Measurements from ENCODE around the gene ZNF365. TPM values are rescaled to one million over a fixed set of nuclear protein-coding genes. Genes with fewer than 3 reads are reported as not detected.

ZNF365 gene
- total RNA-seq, 4 donors from 2014 or later, result 0.27 to 0.83 TPM; not detected in 2

DNA sequence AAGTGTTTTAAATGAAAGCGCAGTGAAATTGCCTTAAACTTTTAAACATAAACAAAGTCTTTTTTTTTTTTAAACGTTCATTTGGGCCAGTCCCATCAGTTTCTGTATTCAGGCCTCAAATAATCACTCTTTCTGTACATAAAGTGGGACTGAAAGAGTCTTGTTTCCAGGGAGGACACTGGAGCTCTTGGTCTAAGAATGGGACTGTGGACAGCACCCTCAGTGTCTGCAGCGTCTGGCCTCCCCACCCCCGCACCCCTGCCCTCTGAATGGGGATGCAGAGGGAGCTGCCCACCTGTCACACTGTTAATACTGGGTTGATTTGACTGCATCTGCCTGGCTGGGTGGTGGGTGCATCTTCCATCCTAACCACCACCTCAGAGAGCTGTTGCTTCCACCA is 5.2 kb downstream of the ZNF365 start:
- no peak for DNase-seq
- Histone ChIP-seq H3K9me3 (no peaks in the 10 kb centered on the region), H3K36me3 (no peaks in the 10 kb centered on the region), H3K27me3 (peaks cover 0 to 4% of the 10 kb centered on the region in 2 donors), H3K4me3 (no peak overlapping the region), H3K4me1 (peaks cover 0 to 3% (median 1%) of the 10 kb centered on the region in 4 donors), H3K27ac (no peak overlapping the region)
- no peak for TF ChIP-seq POLR2A (IDR thresholded peaks at IDR 0.05)
- TF ChIP-seq, protein P1, sequence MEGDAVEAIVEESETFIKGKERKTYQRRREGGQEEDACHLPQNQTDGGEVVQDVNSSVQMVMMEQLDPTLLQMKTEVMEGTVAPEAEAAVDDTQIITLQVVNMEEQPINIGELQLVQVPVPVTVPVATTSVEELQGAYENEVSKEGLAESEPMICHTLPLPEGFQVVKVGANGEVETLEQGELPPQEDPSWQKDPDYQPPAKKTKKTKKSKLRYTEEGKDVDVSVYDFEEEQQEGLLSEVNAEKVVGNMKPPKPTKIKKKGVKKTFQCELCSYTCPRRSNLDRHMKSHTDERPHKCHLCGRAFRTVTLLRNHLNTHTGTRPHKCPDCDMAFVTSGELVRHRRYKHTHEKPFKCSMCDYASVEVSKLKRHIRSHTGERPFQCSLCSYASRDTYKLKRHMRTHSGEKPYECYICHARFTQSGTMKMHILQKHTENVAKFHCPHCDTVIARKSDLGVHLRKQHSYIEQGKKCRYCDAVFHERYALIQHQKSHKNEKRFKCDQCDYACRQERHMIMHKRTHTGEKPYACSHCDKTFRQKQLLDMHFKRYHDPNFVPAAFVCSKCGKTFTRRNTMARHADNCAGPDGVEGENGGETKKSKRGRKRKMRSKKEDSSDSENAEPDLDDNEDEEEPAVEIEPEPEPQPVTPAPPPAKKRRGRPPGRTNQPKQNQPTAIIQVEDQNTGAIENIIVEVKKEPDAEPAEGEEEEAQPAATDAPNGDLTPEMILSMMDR (IDR thresholded peaks at IDR 0.05), result no peak

DNA sequence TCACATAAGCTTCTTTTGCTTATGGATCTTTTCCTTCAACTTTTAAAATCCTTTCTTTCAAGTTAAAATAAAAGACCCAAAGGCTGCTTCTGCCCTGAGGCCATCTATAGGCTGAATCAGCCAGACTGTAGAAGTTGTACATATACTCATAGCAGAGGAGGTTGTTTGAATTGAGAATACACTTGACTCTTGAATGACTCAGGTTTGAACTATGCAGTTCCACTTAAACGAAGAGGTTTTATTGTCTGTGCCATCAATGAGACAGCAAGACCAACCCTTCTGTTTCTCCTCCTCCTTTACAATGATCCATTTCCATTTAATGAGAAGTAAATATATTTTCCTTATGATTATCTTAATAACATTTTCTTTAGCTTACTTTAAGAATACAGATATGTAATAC is 5.8 kb downstream of the ZNF365 start:
- no peaks in the 10 kb centered on the region for H3K27me3 ChIP-seq
- H3K36me3 ChIP-seq, result no peaks in the 10 kb centered on the region
- no peak for DNase-seq
- no peak overlapping the region for H3K4me3 ChIP-seq
- no peak overlapping the region for H3K27ac ChIP-seq
- no peaks in the 10 kb centered on the region for H3K4me1 ChIP-seq
- TF ChIP-seq, protein P1 (IDR thresholded peaks at IDR 0.05), result no peak
- no peak for TF ChIP-seq POLR2A (IDR thresholded peaks at IDR 0.05)
- H3K9me3 ChIP-seq, result no peaks in the 10 kb centered on the region

DNA sequence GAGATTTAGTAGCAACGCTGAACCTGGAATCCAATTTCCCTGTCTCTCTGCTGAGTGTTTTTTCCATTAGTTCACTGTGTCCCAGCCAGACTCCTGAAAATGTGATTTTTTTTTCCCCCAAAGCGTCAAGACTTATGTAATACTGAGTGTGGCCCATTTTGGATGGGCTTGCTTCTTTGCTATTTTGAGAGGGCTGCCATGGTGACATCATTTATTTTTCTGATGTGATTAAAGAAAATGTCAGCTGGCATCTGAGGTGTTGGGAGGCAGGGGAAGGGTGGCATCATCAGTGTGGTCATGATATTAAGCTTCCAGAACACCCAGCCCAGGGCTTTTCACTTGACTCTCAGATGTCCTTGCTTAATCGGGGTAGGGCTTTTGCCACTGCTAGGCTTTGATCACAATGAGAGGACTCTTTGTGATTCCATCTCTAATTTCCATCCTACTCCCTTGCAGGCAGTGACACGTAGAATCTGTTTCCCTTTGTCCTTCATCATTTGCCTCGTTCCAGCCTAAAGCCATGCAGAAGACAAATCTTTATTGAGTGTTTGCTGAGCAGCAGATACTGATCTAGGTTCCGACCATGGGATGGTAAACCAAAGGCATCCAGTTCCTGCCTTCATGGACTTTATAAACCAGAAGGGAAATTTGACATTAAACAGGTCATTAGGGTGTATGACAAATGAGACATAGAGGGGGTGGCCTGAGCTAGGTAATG is 7.4 kb downstream of the ZNF365 start:
- Histone ChIP-seq H3K4me1 (no peaks in the 10 kb centered on the region), H3K36me3 (no peaks in the 10 kb centered on the region), H3K27me3 (no peaks in the 10 kb centered on the region), H3K27ac (no peak overlapping the region), H3K9me3 (no peaks in the 10 kb centered on the region), H3K4me3 (no peak overlapping the region)
- TF ChIP-seq, protein P1 (IDR thresholded peaks at IDR 0.05), result no peak
- no peak for TF ChIP-seq POLR2A (IDR thresholded peaks at IDR 0.05)
- no peak for DNase-seq

DNA sequence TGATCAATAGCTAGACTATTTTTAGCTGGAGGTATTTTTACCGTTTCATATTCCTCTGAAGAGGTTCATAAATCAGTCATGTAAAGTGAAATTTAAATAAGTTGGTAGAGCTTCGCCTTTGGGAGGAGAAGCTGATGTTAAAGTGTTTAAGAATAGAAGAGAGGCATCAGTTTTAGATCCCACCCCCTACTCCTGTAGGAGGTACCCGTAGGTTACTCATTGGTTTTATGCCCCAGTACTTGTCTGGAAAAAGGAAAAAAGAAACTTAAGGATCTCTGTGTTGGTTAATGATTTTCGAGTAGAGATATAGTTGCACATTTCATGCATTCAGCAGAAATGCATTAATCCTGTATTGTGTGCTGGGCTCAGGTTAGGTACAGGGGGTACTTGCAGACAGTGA is 8.7 kb downstream of the ZNF365 start:
- Histone ChIP-seq H3K4me3 (no peak overlapping the region), H3K27ac (no peak overlapping the region), H3K27me3 (no peaks in the 10 kb centered on the region), H3K4me1 (no peaks in the 10 kb centered on the region), H3K9me3 (no peaks in the 10 kb centered on the region), H3K36me3 (no peaks in the 10 kb centered on the region)
- DNase-seq, result no peak
- TF ChIP-seq, protein P1 (IDR thresholded peaks at IDR 0.05), result no peak

DNA sequence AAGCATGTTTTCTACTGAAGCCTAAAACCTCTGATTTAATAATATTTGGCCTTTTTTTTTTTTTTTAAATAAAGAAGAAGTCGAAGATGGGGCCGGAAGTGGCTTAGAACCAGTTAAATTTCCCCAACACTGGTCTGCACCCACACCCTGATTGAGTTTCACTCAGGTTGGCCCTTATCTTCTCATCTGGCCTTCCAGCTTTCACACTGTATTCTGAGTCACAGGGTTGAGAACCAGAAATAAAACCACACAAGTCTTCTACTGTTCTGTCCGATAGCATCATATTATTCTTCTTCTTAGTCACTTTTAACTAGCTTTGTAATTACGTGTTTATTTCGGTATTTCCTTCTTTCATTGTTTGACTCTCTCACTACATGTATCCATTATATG is 9.9 kb downstream of the ZNF365 start:
- Histone ChIP-seq H3K4me1 (no peaks in the 10 kb centered on the region), H3K9me3 (no peaks in the 10 kb centered on the region), H3K27ac (no peak overlapping the region), H3K36me3 (no peaks in the 10 kb centered on the region), H3K27me3 (no peaks in the 10 kb centered on the region), H3K4me3 (no peak overlapping the region)
- no peak for TF ChIP-seq POLR2A (IDR thresholded peaks at IDR 0.05)
- TF ChIP-seq, protein P1 (IDR thresholded peaks at IDR 0.05), result no peak
- no peak for DNase-seq
